Measurements from ENCODE around the gene SLC39A11. TPM values are rescaled to one million over a fixed set of nuclear protein-coding genes. Genes with fewer than 3 reads are reported as not detected.

The SLC39A11 gene
- total RNA-seq, 1 experiment from 2014 or later: 56.1 TPM

GRCh38 chr17:72838581-72838980 is 253.9 kb downstream of the SLC39A11 start:
- CTCF ChIA-PET: interaction anchor here (0.6 kb wide), 1 partner anchor 42 kb away, joined by 5 read pairs; no protein-coding TSS in a partner anchor
- no peak overlapping the region for H3K27ac ChIP-seq (ENCODE audit: low read length)
- H3K4me3 ChIP-seq (ENCODE audit: low read depth in 2 of 2, low read length in 2 of 2): no peak overlapping the region
- no peaks in the 10 kb centered on the region for H3K4me1 ChIP-seq (ENCODE audit: control insufficient read depth, insufficient read depth, low read length)
- TF ChIP-seq, protein P1, sequence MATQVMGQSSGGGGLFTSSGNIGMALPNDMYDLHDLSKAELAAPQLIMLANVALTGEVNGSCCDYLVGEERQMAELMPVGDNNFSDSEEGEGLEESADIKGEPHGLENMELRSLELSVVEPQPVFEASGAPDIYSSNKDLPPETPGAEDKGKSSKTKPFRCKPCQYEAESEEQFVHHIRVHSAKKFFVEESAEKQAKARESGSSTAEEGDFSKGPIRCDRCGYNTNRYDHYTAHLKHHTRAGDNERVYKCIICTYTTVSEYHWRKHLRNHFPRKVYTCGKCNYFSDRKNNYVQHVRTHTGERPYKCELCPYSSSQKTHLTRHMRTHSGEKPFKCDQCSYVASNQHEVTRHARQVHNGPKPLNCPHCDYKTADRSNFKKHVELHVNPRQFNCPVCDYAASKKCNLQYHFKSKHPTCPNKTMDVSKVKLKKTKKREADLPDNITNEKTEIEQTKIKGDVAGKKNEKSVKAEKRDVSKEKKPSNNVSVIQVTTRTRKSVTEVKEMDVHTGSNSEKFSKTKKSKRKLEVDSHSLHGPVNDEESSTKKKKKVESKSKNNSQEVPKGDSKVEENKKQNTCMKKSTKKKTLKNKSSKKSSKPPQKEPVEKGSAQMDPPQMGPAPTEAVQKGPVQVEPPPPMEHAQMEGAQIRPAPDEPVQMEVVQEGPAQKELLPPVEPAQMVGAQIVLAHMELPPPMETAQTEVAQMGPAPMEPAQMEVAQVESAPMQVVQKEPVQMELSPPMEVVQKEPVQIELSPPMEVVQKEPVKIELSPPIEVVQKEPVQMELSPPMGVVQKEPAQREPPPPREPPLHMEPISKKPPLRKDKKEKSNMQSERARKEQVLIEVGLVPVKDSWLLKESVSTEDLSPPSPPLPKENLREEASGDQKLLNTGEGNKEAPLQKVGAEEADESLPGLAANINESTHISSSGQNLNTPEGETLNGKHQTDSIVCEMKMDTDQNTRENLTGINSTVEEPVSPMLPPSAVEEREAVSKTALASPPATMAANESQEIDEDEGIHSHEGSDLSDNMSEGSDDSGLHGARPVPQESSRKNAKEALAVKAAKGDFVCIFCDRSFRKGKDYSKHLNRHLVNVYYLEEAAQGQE (IDR thresholded peaks at IDR 0.05; ENCODE audit: insufficient read depth in 1 of 2, low read depth in 2 of 2, low read length in 1 of 2): no peak
- TF ChIP-seq, protein P2, sequence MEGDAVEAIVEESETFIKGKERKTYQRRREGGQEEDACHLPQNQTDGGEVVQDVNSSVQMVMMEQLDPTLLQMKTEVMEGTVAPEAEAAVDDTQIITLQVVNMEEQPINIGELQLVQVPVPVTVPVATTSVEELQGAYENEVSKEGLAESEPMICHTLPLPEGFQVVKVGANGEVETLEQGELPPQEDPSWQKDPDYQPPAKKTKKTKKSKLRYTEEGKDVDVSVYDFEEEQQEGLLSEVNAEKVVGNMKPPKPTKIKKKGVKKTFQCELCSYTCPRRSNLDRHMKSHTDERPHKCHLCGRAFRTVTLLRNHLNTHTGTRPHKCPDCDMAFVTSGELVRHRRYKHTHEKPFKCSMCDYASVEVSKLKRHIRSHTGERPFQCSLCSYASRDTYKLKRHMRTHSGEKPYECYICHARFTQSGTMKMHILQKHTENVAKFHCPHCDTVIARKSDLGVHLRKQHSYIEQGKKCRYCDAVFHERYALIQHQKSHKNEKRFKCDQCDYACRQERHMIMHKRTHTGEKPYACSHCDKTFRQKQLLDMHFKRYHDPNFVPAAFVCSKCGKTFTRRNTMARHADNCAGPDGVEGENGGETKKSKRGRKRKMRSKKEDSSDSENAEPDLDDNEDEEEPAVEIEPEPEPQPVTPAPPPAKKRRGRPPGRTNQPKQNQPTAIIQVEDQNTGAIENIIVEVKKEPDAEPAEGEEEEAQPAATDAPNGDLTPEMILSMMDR (IDR thresholded peaks at IDR 0.05): no peak
- no peak for TF ChIP-seq TCF7L2 (IDR thresholded peaks at IDR 0.05; ENCODE audit: low read depth, low read length)
- TF ChIP-seq POLR2AphosphoS5 (IDR thresholded peaks at IDR 0.05; ENCODE audit: low read depth, low read length): no peak
- no peak for TF ChIP-seq SIN3A (IDR thresholded peaks at IDR 0.05; ENCODE audit: borderline replicate concordance, insufficient read depth, low read depth, low read length)
- in situ Hi-C loops (cut with HindIII; ENCODE audit: low pct_unique_long_range_greater_than_20kb, low sequenced_read_pairs): no loop called here
- no peaks in the 10 kb centered on the region for H3K36me3 ChIP-seq (ENCODE audit: control insufficient read depth, insufficient read depth, low read length)
- ATAC-seq: no peak
- no peaks in the 10 kb centered on the region for H3K9me3 ChIP-seq (ENCODE audit: control insufficient read depth, insufficient read depth, low read depth, low read length)
- intact Hi-C loops (cut with micrococcal nuclease; ENCODE audit: unreplicated experiment): no loop called here
- DNase-seq (ENCODE audit: low read depth, low spot score): no peak
- BruUV-seq (replicated peaks): no TSS peak
- no peaks in the 10 kb centered on the region for H3K27me3 ChIP-seq (ENCODE audit: control insufficient read depth, insufficient read depth, low read length)
- POLR2A ChIA-PET: no interaction called here

DNA sequence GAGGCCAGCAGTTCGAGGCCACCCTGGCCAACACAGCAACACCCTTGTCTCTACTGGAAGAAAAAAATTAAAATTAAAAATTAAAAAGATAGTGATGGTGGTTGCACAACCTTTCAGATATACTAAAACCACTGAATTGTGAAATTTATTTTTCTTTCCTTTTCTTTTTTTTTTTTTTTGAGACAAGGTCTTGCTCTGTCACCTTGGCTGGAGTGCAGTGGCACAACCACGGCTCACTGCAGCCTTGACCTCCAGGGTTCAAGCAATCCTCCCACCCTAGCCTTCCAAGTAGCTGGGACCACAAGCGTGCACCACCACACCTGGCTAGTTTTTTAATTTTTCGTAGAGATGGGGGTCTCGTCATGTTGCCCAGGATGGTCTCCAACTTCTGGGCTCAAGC is 254.4 kb downstream of the SLC39A11 start:
- POLR2A ChIA-PET: no interaction called here
- intact Hi-C loops (cut with micrococcal nuclease; ENCODE audit: unreplicated experiment): no loop called here
- Histone ChIP-seq H3K4me1 (ENCODE audit: control insufficient read depth, insufficient read depth, low read length) (no peaks in the 10 kb centered on the region), H3K27me3 (ENCODE audit: control insufficient read depth, insufficient read depth, low read length) (no peaks in the 10 kb centered on the region), H3K9me3 (ENCODE audit: control insufficient read depth, insufficient read depth, low read depth, low read length) (no peaks in the 10 kb centered on the region), H3K27ac (ENCODE audit: low read length) (no peak overlapping the region), H3K36me3 (ENCODE audit: control insufficient read depth, insufficient read depth, low read length) (no peaks in the 10 kb centered on the region), H3K4me3 (ENCODE audit: low read depth in 2 of 2, low read length in 2 of 2) (no peak overlapping the region)
- CTCF ChIA-PET: no interaction called here
- ATAC-seq: no peak
- BruUV-seq (replicated peaks): no TSS peak
- DNase-seq (ENCODE audit: low read depth, low spot score): no peak
- in situ Hi-C loops (cut with HindIII; ENCODE audit: low pct_unique_long_range_greater_than_20kb, low sequenced_read_pairs): no loop called here
- TF ChIP-seq TCF7L2 (IDR thresholded peaks at IDR 0.05; ENCODE audit: low read depth, low read length) (no peak), SIN3A (IDR thresholded peaks at IDR 0.05; ENCODE audit: borderline replicate concordance, insufficient read depth, low read depth, low read length) (no peak), POLR2AphosphoS5 (IDR thresholded peaks at IDR 0.05; ENCODE audit: low read depth, low read length) (no peak)
- TF ChIP-seq, protein P2 (IDR thresholded peaks at IDR 0.05): no peak
- TF ChIP-seq, protein P1 (IDR thresholded peaks at IDR 0.05; ENCODE audit: insufficient read depth in 1 of 2, low read depth in 2 of 2, low read length in 1 of 2): no peak

Measured in Panc1 (cell line).